ENCODE results near the gene DMD.

GRCh38 chrX:31962256-31962655, 1249.1 kb downstream of the DMD start:
- TF ChIP-seq CTCF (IDR thresholded peaks at IDR 0.05), result no peak
- TF ChIP-seq POLR2A (IDR thresholded peaks at IDR 0.05), result no peak
- TF ChIP-seq EP300 (IDR thresholded peaks at IDR 0.05), result no peak
- TF ChIP-seq POLR2AphosphoS5 (IDR thresholded peaks at IDR 0.05), result no peak

All from sigmoid colon (tissue), 4 donors.